Activated CD8-positive, alpha-beta memory T cell treated with anti-CD3 and anti-CD28 coated beads, Interleukin-2, amount 50 U/mL, for 24 hours (primary cell): ENCODE data around the gene TAPBP.

Source experiments
- DNase-seq: peaks from one replicate; pipeline ENCODE4 v3.0.0-alpha.2; 2020; ENCODE audit errors: extremely low read depth

The TAPBP gene

DNA sequence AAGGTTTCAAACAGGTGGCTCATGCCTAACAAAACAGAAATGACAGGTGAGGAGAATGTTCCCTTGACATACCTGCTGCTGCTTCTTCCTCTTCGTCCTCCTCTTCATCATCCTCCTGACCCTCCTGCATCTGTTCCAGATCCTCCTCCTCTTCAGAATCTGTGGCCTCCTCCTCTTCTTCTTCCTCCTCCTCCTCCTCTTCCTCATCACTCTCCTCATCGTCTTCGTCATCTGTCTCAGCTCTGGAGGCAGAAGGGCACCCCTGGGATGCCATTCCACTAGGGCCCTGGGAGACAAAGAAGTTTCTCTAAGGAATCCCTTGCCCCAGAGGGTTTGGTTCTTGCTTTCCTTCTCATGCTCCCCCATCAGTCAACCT lies 6.0 kb upstream of the TAPBP start:
- no peak for DNase-seq

DNA sequence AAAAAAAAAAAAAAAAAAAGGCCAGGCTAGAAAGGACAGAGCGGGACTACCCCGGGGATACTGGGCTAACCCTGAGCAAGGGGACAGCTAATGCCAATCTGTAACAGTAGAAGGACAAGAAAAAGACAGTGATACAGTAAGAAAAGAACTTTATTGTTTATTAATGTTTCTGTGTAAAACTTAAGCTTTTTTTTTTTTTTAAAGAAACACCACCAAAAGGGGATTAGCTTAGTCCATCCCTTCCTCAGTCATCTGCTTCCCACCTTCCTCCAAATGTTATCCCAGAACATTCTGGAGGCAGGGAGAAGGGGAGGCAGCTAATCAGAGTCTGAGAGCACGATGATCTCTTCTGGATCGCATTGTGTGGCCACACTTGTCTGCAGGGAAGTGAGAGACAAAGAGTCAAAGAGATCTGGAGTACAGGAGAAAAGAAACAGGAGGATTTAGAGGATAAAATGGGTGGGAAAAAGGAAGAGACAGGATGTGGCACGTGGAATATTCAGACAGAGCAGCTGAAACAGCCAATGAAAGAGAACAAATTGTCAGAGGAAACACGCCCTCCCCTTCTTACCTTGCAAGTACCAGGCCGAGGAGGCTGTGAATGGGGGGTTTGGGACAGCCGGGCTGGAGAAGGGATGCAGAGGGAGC lies 4.7 kb upstream of the TAPBP start:
- DNase-seq = no peak

DNA sequence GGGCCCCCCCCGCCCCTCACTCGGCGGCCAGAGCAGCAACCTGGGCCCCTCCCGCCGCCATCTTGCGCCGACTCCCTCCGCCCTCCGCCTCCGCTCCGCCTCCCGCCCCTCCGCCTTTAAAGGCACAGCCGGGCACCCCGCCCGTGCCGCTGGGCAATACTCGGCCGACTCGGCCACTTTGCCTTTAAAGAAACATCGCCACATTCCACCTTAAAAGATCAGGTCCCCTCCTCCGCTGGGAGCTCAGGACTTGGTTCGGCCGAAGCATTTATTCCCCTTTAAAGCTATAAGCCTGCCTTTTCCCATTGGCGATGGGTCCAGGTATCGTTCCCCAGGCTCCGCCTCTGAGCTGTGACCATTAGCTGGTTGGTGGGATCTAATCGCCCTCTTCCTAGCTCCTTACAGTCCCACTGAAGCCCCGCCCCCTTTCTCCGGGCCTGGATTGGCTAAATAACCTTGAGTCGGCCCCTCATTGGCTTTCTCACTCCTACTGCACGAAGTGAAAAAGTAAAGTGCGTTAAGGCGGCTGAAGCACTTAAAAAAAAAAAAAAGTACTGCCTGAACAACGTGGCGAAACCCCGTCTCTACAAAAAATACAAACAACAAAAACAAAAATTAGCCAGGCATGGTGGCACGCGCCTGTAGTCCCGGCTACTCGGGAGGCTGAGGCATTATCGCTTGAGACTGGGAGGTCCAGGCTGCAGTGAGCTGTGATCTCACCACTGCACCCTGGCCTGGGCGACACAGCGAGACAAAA lies 4.0 kb upstream of the TAPBP start, which contains the start of gene ZBTB22:
TSS of gene ZBTB22 (minus strand) at position 76 of the 757 bp plus-strand sequence. CDS start 828 bp downstream, outside the sequence.
- DNase-seq = peak; percentile 95

DNA sequence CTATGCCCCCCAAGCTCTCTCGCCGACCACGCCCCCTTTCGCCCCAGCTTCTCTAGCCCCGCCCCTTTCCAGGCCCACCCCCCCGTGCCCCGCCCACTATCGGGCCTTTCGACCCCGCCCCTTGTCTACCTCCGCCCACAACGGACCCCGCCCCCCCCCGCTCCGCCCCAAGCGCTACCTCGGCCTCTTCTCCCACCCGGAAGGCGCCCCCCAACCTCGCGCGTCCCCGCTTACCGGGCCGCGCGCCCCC lies 3.5 kb upstream of the TAPBP start:
- DNase-seq = no peak

DNA sequence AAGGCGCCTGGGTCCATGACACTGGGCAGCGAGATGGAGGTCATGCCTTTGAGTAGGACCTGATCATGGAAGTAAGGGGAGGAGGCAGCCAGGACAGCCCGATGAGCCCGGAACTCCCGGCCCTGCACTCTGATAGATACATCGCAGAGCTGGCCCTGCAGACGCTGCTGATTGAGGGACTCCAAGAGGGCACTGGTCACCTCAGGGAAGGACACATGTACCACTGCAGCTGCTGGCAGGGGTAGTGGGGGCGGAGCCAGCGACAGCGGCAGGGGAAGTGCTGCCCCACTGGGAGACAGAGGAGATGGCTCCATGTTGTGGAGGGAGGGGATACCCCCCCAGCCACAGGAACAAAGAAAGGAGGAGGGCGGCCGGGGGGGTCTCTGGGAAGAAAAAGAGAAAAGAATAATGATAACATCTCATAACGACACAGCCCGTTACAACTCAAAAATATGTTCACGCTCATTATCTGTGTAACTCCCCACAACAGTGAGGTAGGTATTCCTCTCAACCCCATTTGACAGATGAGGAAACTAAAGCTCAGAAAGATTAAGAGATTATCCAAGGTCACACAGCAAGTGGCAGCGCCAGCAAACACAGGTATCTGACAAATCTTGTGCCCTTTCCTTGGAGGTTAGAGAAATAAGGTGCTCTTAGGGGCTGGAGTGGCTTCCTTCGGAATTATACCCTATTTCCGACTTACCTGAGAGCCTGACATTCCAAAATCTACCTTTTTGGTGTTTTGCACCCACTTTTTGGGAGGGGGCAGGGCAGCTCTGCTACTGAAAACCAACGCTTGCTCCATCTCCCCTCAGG lies 2.9 kb upstream of the TAPBP start:
- no peak for DNase-seq

DNA sequence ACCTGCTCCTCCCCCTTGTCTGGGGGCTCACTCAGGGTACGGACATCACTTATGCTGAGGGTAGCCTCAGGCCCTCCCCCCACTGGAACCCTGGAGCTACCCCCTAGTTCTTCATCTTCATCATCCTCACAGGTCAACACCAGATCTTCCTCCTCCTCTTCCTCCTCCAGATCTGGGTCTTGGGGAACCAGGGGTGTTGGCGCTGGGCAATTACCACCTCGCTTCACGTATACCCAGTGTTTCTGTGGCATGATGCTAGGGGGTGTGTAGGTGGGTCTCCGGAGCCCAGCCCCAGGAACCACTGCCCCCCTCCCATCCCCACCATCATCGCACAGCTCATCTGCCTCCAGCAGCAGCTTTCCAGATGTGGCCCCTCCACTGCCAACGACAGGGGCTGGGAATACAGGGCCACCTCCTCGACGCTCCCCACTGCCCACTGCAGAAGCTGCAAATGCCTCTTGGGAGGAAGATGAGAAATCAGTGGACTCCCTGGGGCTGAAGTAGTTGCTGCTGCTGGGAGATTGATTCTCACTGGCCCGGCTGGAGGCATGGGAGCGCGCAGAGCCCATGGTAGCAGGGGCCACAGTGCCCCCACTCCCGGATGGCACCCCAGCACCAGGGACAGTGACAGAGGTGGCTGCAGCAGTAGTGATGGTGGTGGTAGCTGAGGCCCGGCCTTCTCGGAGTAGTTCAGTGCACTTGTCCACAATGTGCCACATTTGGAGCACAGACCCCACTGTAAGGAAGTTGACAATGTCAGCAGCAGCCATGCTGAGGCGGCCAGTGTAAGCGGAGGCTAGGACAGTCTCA lies 2.1 kb upstream of the TAPBP start:
- no peak for DNase-seq

DNA sequence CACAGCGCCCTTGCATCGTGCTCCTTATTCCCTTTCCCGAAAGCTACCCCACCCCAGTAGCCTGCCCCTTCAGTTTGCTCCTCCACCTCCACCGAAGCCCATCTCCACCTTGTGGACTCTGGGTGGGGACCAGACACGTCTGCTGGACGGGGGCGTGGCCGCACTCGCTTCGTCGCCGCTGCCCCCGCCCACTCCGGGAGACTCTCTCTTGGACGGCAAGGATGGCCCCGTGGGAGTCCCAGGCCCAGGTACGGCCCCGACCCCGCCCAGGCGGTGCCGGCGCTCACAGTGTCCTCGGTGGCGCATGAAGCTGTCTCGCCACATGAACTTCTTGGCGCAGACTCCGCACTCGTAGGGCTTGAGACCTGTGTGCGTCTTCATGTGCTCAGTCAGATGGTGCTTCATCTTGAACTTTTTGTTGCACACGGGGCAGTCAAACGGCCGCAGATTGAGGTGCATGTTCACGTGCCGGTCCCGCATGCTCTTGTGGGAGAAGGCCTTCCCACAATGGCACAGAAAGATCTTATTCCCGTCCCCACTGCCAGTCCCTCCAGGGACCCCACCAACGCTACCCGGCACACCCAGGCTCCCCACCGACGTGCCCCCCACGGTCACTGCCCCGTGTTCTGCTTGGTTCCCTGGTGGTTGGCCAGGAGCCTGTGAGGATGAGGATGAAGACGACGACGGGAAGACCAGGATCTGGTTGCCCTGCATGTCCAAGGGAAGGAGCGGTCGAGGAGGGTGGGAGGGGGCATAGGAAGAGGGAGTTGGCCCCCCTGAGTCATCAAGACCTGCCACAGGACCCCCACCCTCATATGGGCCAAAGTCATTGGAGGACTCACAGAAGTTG lies 1.3 kb upstream of the TAPBP start:
- DNase-seq = no peak

DNA sequence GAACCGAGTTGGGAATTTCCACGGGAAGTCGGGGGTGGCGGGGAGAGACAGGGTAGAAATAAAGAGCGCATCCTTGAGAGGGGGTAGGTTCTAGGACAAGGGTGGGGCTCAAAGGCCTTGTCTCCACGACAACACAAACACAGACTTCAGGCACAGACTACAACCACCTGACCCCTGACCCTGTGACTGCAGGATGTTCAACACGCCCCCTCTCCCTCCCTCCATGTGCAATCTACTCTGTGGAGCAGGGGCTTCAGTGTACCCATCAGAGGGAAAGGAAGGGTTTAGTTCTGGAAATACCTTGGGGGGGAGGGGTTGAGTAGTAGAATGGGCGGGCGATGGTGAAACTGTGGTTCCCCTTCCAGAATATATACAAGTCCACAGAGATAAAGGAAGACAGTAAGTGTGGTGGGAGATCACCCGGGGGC lies 651 bp upstream of the TAPBP start:
- DNase-seq = no peak

DNA sequence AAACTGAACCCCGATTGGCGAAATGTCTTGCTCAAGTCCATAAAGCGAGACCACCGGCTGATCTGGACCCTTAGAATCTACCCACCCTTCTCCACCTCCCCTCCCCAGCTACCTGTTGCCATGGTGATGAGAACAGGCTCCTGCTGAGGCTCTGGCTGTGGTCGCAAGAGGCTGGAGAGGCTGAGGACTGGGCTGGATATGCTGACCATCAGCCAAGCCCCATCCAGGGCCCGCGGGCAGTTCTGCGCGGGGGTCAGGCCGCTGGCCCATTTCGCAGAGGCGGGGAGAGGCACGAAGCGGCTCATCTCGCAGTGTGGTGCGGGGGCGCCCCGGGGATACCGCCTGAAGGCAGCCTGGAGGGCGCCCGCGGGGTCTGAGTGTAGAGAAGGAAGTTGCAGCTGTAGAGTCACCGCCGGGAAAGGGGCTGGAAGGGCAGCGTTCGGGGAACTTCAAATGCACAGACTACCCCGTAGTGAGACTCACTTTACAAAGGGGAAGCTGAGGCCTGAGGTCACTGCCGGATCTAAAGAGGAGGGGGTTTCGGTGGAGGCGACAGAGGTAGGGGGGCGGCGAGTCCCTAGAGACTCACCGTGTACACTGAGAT lies 671 bp downstream of the TAPBP start:
- no peak for DNase-seq

DNA sequence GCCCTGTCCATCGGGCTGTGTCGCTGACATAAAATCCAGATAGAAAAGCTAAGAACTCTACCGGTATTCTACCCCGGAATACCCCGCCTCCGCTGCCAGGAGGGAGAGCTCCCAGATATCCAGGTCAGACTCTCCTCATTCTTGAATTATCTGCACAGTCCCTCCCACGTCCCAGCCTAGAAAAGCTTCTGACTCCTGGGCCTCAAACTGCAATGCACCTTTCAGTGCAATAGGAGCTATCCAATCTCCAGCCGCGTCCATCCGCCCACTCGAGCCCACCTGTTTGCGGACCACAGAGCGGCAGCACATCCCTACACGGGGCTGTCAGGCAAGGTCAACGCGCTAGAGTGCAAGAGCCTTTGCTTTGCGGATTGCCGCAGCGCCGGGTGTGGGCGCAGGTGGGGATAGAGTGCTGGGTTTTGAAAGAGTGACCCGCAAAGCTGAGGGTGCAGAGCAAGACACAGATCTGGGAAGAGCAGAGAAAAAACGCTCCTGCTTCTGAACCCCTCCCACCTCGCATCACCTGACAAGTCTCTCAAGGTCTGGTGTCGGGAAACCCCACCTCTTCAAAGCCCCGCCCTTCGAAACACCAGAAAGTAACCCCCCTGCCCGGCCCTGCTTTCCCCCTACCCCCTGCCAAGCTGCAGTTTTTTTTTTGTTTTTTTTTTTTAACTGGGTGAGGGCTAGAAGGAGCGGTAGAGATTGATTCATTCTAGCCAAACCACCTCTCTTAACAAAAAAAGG lies 1.3 kb downstream of the TAPBP start:
- no peak for DNase-seq

DNA sequence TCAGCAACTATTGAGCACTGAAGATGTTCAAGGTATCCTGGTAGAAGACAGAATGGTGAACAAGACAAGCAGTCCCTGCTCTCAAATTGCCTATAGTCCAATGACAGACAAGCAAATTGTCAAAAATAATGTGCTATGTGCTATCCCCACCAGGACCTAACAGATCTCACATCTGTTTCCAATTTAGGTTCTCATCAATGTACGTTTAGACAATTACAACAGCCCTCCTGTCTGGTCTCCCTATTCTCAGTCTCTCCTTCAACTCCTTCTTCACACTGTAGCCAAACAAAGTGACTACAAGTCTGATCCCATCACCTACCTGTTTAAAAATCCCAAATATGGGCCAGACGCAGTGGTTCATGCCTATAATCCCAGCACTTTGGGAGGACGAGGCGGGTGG lies 7.5 kb downstream of the TAPBP start:
- no peak for DNase-seq

DNA sequence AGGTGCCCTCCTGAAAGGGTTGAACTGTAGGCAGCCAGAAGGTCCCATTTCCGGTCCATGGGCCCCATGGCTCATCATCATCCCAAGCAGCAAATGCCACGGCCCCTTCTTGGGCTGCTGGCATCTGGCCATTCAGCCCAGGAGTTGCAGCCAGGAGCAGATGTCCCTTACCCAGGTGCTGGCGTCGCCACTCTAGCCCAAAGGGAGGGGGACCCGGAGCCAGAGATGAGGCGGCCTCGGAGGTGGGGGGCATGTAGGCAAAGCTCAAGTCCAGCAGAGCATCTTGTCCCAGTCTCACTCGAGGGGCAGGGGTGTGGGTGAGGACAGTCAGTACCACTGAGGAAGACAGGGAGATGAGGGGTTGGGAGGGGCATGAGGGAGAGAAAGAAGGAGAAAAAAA lies 8.8 kb downstream of the TAPBP start:
- DNase-seq = no peak

DNA sequence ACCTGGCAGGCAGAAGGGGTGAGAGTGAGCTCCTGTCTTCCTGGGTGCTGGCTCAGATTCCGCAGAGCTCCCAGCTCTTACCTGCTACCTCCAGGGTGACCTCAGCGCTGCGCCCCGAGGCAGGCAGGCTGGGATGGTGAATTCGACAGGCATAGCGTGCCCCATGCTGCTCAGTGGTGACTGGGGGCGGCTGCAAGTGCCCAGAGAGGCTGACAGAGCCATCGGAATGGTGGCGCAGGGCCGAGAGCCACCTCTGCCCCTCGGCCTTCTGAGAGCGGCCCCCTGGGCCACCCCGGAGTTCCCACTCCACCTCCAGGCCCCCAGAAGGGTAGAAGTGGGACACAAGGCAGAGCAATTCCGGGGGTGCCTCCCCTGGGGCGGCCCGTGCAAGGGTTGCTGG lies 9.7 kb downstream of the TAPBP start:
- no peak for DNase-seq

DNA sequence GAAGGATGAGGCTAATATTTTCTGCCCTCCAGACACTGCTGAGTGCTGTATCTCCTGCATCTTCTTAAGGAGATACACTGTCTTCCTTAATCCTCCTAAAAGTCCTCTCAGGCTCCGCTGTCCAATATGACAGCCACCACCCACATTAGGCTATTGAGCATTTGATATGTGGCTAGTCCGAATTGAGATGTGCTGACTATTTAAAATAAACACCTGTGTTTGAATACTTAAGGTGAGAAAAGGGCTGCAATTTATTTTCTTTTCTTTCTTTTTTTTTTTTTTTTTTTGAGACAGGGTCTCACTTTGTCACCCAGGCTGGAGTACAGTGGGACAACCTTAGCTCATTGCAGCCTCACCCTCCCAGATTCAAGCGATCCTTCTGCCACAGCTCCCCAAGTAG lies 12.0 kb downstream of the TAPBP start:
- DNase-seq = no peak

DNA sequence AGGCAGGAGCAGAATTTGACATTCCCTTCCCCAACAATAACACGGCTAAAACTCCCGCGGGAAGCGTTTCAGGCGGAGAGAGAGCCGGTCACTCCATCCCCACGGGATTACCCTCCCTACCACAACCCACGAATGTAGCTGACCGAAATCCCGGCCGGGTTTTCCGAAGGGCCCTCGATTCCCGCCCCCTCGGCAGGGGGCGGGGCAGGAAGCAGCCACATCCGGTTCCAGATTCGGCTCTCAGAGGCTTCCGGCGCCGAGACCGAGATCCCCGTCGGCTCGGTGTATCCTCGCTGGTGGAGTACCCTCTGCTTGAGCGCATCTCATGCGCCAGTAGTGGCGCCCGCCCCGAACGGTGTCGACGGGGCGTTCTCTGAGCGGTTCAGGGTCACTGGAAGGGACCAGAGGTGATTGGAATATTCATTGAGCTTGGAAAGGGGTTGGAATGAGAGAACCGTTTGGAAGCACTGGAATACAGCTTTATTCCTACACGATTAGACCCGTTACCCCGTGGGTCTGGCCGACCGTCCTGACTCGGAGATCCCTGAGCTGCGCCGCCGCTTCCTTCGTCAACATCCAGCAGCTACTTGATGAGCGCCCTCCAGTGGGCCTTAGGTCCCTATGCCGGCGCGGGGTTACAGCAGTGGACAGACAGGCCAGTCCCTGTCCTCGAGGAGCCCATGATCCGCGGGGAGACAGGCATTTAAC lies 14.5 kb downstream of the TAPBP start:
- peak; percentile 84 for DNase-seq

DNA sequence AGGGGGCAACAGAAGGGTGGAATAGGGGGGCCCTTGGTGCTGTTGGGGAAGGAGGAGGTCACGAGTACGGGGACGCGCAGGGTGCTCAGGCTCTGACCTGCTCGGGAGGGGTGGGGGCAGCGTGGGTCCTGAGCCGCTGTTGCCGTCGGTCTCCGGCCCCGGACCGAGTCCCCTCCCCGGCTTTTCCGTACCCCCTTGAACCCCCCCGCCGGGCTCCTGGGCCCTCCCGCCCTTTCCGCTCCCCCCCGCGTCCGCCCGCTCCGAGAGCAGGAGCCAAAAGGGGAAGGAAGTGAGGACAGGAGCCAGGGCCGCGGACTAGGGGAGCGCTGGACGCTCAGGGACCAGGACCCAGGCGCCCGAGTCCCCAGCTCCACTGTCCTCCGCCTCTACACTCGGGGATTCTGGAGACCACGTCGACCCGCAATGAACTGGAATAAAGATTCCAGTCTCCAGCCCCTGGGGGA lies 15.1 kb downstream of the TAPBP start, which contains the start of gene RGL2:
TSS of gene RGL2 (minus strand) at position 170 of the 464 bp plus-strand sequence. CDS start 332 bp downstream, outside the sequence.
- no peak for DNase-seq

DNA sequence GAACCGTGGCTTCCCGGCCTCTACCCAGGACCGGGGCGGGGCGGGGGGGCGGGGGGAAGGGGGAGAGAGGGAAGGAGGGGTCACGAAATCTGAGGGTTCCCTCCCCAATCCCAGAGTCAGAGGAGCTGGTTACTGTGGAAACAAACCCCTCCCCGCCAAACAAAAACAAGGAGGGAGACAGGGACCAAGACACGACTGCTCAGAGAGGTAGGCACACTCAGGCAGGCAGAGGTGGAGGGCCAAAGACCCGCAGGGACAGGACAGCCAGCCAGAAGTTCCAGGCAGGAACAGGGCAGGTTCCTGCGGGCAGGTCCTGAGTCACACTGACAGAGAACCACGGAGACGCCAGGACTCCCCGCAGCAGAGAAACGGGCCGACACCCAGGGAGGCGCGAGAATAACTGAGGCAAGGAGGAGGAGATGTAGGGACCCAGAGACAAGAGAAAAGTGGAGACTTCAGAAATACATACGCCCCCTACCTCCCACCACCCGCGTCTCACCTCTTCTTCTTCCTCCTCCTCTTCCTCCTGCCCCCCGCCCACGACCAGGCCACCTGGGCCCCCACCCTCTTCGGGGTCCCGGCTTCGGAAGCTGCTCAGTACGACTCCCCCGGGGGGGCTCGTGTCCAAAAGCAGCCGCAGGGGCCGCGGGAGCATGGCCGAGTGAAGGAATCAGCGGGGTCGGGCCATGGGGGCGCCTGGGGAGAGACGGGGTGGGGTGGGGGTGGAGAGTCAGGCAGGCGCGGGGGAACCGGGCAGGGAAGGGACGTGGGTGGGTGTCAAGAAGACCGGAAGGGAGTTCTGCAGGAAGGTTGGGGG lies 15.7 kb downstream of the TAPBP start:
- no peak for DNase-seq

DNA sequence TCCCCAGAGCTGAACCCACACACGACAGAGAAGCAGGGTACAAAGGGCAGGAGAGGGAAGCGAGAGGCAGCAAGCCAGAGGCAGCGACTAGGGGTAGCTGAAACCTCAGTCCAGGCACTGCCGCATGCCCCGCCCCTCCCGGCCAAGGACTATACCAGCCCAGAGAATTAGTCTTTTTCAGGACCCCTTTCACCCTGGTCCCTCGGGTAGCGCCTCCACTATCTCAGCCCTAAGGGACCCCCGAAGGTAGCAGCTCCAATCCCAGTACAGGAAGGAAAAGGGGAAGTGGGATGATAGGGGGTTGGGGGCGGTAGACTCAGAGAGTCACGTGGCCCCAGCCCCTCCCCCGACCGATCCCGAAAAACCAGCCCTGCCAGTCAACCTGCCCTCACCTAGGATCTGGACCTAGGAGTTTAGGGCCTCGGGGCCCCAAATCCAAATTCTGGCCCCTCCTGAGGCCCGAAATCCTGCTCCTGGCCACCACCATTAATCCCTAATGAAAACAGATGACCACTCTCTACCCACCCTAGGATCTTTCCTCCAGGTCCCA lies 16.4 kb downstream of the TAPBP start:
- DNase-seq = no peak
